Mucosa of descending colon (tissue), 3 donors: ENCODE data around the gene SMC1B. TPM values are rescaled to one million over a fixed set of nuclear protein-coding genes. Genes with fewer than 3 reads are reported as not detected.

Source experiments
- ATAC-seq: fragments of 200-7000 bp; cut with Tn5 transposase; one replicate; pipeline ENCODE4 v1.9.1; 2020; ENCODE audit warnings: mild to moderate bottlenecking, moderate library complexity
- DNase-seq, 3 donors: peaks; one replicate each; pipeline ENCODE4 v3.0.0-alpha.2; 2020
- H3K36me3 ChIP-seq: fragments of 200-600 bp; one replicate; pipeline ENCODE4 v1.8.0; 2021; ENCODE audit warnings: low read depth, mild to moderate bottlenecking
- H3K4me1 ChIP-seq: fragments of 200-600 bp; one replicate; pipeline ENCODE4 v1.8.0; 2021; ENCODE audit warnings: low read depth, mild to moderate bottlenecking
- H3K4me3 ChIP-seq: fragments of 200-600 bp; one replicate; pipeline ENCODE4 v1.8.0; 2021; ENCODE audit warnings: mild to moderate bottlenecking
- H3K9me3 ChIP-seq: fragments of 200-600 bp; one replicate; pipeline ENCODE4 v1.8.0; 2021; ENCODE audit warnings: mild to moderate bottlenecking
- intact Hi-C, 2 donors: fragments of 100-400 bp; cut with DNase I in 1 of 2; cut with micrococcal nuclease in 1 of 2; formaldehyde crosslinking; loops; one replicate each; pipeline versions ENCODE4 v1.11.0 to v1.11.1; 2022; cut with DNase I, micrococcal nuclease
- total RNA-seq, 3 donors: library from RNA; stranded (reverse); fragmentation: NEBNext Ultra II Directional in 2 of 3; extraction: Animal tissue kit (Norgen Biotek cat#: 25700) in 2 of 3; gene quantifications; one replicate each; pipeline versions ENCODE4 v1.2.1 to v1.2.4, GENCODE V29; 2021 to 2023
- TF ChIP-seq, protein P1 (sequence below): fragments of 200-600 bp; IDR thresholded peaks from one replicate; pipeline ENCODE4 v1.8.0; 2022; ENCODE audit warnings: antibody characterized with exemption, mild to moderate bottlenecking
- donor health status: DM: no; HTN: no; CAD: no; lungs with moderate emphysema.
- donor health status: DM: no; HTN: no; CAD: no.
- donor health status: DM: no; HTN: yes; CAD: no.

The SMC1B gene
- total RNA-seq, 3 donors from 2014 or later, result not detected

DNA sequence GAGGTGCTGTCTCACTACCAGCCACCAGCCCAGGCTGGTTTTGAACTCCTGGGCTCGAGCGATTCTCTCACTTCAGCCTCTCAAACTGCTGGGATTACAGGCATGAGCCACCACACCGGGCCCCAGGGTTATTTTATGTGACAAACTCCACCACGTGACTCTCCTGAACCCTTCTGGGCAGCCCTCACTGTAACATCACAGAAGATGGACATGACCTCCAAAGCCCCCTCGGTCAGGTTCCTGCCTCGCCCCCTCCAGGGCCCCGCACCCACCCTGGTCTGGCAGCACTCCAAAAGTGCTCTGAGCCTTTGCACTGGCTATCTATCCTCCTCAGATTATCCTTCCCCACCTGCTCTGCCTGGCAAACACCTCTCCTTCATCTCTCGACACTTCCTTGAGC is 43.4 kb upstream of the SMC1B start:
- Histone ChIP-seq H3K4me3 (no peak overlapping the region), H3K36me3 (no peaks in the 10 kb centered on the region), H3K4me1 (no peaks in the 10 kb centered on the region), H3K9me3 (no peaks in the 10 kb centered on the region)
- TF ChIP-seq, protein P1, sequence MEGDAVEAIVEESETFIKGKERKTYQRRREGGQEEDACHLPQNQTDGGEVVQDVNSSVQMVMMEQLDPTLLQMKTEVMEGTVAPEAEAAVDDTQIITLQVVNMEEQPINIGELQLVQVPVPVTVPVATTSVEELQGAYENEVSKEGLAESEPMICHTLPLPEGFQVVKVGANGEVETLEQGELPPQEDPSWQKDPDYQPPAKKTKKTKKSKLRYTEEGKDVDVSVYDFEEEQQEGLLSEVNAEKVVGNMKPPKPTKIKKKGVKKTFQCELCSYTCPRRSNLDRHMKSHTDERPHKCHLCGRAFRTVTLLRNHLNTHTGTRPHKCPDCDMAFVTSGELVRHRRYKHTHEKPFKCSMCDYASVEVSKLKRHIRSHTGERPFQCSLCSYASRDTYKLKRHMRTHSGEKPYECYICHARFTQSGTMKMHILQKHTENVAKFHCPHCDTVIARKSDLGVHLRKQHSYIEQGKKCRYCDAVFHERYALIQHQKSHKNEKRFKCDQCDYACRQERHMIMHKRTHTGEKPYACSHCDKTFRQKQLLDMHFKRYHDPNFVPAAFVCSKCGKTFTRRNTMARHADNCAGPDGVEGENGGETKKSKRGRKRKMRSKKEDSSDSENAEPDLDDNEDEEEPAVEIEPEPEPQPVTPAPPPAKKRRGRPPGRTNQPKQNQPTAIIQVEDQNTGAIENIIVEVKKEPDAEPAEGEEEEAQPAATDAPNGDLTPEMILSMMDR, result no peak
- ATAC-seq, result no peak
- intact Hi-C loops, result no loop called here
- no peak for DNase-seq

DNA sequence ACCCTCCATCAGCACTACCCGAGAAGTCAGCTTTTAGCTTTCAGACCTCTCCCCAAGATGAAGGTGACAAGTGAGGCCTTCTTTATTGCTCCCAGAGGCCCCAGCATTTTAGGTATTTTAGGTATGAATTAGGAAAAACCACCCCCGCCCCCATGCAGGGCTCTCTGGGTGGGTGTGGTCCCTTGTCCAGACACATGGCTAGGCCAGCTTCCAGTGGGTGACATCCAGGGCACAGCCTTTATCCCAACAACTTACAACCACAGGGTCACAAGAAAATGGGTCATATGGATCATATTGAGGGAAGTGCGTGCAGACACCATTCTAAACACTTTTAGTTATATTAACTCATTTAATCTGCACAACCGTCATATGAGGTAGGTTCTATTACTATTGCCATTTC is 42.2 kb upstream of the SMC1B start:
- Histone ChIP-seq H3K36me3 (no peaks in the 10 kb centered on the region), H3K4me3 (no peak overlapping the region), H3K4me1 (no peaks in the 10 kb centered on the region), H3K9me3 (no peaks in the 10 kb centered on the region)
- DNase-seq (no peak), ATAC-seq (no peak)
- intact Hi-C loops, result no loop called here
- TF ChIP-seq, protein P1, result no peak

DNA sequence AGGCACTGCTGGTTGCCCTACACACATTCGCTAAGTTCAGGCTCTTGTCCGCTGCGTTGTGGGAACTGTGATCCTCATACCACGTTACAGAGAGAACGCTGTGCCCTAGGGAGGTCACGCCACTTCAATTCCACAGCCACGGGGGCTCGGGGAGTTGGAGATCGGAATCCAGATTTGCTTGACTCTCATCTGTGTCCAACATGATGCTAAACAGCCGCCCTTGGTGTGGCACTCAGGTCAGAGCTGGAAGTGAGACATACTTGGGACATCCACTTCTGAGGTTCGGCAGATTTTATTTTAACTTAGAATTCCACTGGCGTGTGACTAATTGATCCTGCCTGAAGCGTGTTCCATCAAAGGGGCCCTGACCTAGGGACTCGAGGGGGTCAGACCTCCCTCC is 41.8 kb upstream of the SMC1B start:
- intact Hi-C loops, result no loop called here
- no peaks in the 10 kb centered on the region for H3K4me1 ChIP-seq
- H3K36me3 ChIP-seq, result no peaks in the 10 kb centered on the region
- DNase-seq (no peak), ATAC-seq (no peak)
- H3K9me3 ChIP-seq, result no peaks in the 10 kb centered on the region
- no peak overlapping the region for H3K4me3 ChIP-seq
- TF ChIP-seq, protein P1, result no peak

- DNase-seq, result no peak
- no peak overlapping the region for H3K4me3 ChIP-seq
- no peaks in the 10 kb centered on the region for H3K4me1 ChIP-seq
- H3K36me3 ChIP-seq, result no peaks in the 10 kb centered on the region
- TF ChIP-seq, protein P1, result no peak
- intact Hi-C loops, result no loop called here
- H3K9me3 ChIP-seq, result no peaks in the 10 kb centered on the region
- ATAC-seq, result no peak
These were observed 40.9 kb upstream of the SMC1B start for GRCh38 chr22:45454275-45454674.

DNA sequence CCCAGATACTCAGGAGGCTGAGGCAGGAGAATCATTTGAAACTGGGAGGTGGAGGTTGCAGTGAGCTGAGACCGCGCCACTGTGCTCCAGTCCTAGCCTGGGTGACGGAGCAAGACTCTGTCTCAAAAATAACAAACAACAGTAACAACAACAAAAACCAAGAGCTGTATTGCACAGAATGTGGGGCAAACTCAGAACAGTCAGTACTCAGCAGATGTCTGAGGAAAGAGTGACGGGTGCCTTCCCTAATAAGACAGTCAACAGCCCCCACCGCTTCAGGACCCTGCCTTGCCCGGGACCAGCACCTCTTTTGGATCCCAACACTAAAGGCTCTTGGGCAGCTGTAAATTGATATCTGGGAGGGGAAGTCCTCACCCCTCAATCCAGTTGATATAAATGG is 40.4 kb upstream of the SMC1B start:
- H3K4me1 ChIP-seq, result no peaks in the 10 kb centered on the region
- DNase-seq, result no peak
- TF ChIP-seq, protein P1, result no peak
- no peak for ATAC-seq
- H3K9me3 ChIP-seq, result no peaks in the 10 kb centered on the region
- no peaks in the 10 kb centered on the region for H3K36me3 ChIP-seq
- H3K4me3 ChIP-seq, result no peak overlapping the region
- intact Hi-C loops, result no loop called here
